WTC11 (cell line): ENCODE results near the gene TSPAN5. TPM values are rescaled to one million over a fixed set of nuclear protein-coding genes. Genes with fewer than 3 reads are reported as not detected.

Experiments
- ATAC-seq: fragments of 200-7000 bp; cut with Tn5 transposase; 2 replicates; pipeline ENCODE4 v1.10.0; 2021; ENCODE audit warnings: mild to moderate bottlenecking, moderate library complexity
- CTCF ChIA-PET: fragments of 300-600 bp; sonication (Branson Sonifier 250); formaldehyde crosslinking; loops from one replicate; lab custom pipeline; 2021; ENCODE audit warnings: antibody characterized with exemption; lab: Charles Lee
- POLR2A ChIA-PET: fragments of 350-600 bp; sonication (Branson Sonifier 250); formaldehyde crosslinking; loops from one replicate; lab custom pipeline; 2021; ENCODE audit warnings: antibody characterized with exemption; lab: Charles Lee
- DNase-seq: peaks from one replicate; pipeline ENCODE4 v3.0.0; 2021; ENCODE audit warnings: low spot score
- H3K27ac Mint-ChIP-seq: 2 replicates; pipeline ENCODE4 v1.8.0; 2021; ENCODE audit warnings: mixed read lengths
- H3K27me3 Mint-ChIP-seq: 2 replicates; pipeline ENCODE4 v1.8.0; 2021; ENCODE audit warnings: low read depth, mild to moderate bottlenecking, moderate library complexity, mixed read lengths
- H3K36me3 Mint-ChIP-seq: 2 replicates; pipeline ENCODE4 v1.8.0; 2021; ENCODE audit warnings: mixed read lengths
- H3K4me1 Mint-ChIP-seq: 2 replicates; pipeline ENCODE4 v1.8.0; 2022; ENCODE audit warnings: mixed read lengths
- H3K4me3 Mint-ChIP-seq: 2 replicates; pipeline ENCODE4 v1.8.0; 2021; ENCODE audit warnings: mild to moderate bottlenecking, moderate library complexity, mixed read lengths
- H3K9me3 Mint-ChIP-seq: 2 replicates; pipeline ENCODE4 v1.8.0; 2021; ENCODE audit warnings: mixed read lengths
- CREB1 ChIP-seq: sonication (generic); formaldehyde crosslinking; IDR thresholded peaks from 2 replicates; pipeline ENCODE4 v1.8.0; 2023; ENCODE audit warnings: mild to moderate bottlenecking, missing genetic modification reagents
- E2F1 ChIP-seq: sonication (generic); formaldehyde crosslinking; IDR thresholded peaks from 2 replicates; pipeline ENCODE4 v1.8.0; 2022; ENCODE audit warnings: mild to moderate bottlenecking, missing genetic modification reagents
- E2F4 ChIP-seq: sonication (generic); formaldehyde crosslinking; IDR thresholded peaks from 2 replicates; pipeline ENCODE4 v1.8.1; 2022; ENCODE audit warnings: low read depth, mild to moderate bottlenecking, moderate library complexity, missing genetic modification reagents, borderline replicate concordance
- ERG ChIP-seq: fragments of 250-450 bp; sonication (Bioruptor Pico); IDR thresholded peaks from 2 replicates; pipeline ENCODE4 v1.8.0; 2021; ENCODE audit warnings: mild to moderate bottlenecking
- ETV6 ChIP-seq: sonication (generic); formaldehyde crosslinking; IDR thresholded peaks from 2 replicates; pipeline ENCODE4 v1.8.1; 2022; ENCODE audit warnings: mild to moderate bottlenecking, missing genetic modification reagents
- FOXJ3 ChIP-seq: sonication (generic); formaldehyde crosslinking; IDR thresholded peaks from 2 replicates; pipeline ENCODE4 v1.9.0; 2021; ENCODE audit warnings: missing genetic modification reagents, mild to moderate bottlenecking, borderline replicate concordance
- FOXP1 ChIP-seq: sonication (generic); formaldehyde crosslinking; IDR thresholded peaks from 2 replicates; pipeline ENCODE4 v1.8.0; 2022; ENCODE audit warnings: missing genetic modification reagents, mild to moderate bottlenecking, moderate library complexity, borderline replicate concordance
- GTF2I ChIP-seq: fragments of 250-450 bp; sonication (Bioruptor Pico); conservative IDR thresholded peaks from 2 replicates; pipeline ENCODE4 v1.4.0; 2021; ENCODE audit warnings: mild to moderate bottlenecking
- IRF2 ChIP-seq: sonication (generic); formaldehyde crosslinking; IDR thresholded peaks from 2 replicates; pipeline ENCODE4 v1.8.0; 2022; ENCODE audit warnings: low read depth, missing genetic modification reagents, borderline replicate concordance
- KAT7 ChIP-seq: sonication (generic); formaldehyde crosslinking; IDR thresholded peaks from 2 replicates; pipeline ENCODE4 v1.8.1; 2023; ENCODE audit warnings: missing genetic modification reagents, mild to moderate bottlenecking, borderline replicate concordance
- MXD4 ChIP-seq: fragments of 250-450 bp; sonication (Bioruptor Pico); IDR thresholded peaks from 2 replicates; pipeline ENCODE4 v1.8.0; 2021; ENCODE audit warnings: mild to moderate bottlenecking, moderate library complexity, borderline replicate concordance
- MYBL2 ChIP-seq: sonication (generic); formaldehyde crosslinking; IDR thresholded peaks from 2 replicates; pipeline ENCODE4 v1.8.1; 2023; ENCODE audit warnings: mild to moderate bottlenecking, moderate library complexity, missing genetic modification reagents
- NR3C1 ChIP-seq: sonication (generic); formaldehyde crosslinking; conservative IDR thresholded peaks from 2 replicates; pipeline ENCODE4 v1.8.1; 2023; ENCODE audit warnings: low read depth, mild to moderate bottlenecking, missing genetic modification reagents
- RORB ChIP-seq: fragments of 250-450 bp; sonication (Bioruptor Pico); IDR thresholded peaks from 2 replicates; pipeline ENCODE4 v1.9.0; 2021; ENCODE audit warnings: mild to moderate bottlenecking
- SMAD3 ChIP-seq: sonication (generic); formaldehyde crosslinking; IDR thresholded peaks from 2 replicates; pipeline ENCODE4 v1.8.0; 2022; ENCODE audit warnings: missing genetic modification reagents, mild to moderate bottlenecking, borderline replicate concordance
- SMAD4 ChIP-seq: sonication (generic); formaldehyde crosslinking; IDR thresholded peaks from 2 replicates; pipeline ENCODE4 v1.8.0; 2022; ENCODE audit warnings: mild to moderate bottlenecking, missing genetic modification reagents
- SOX15 ChIP-seq: fragments of 250-450 bp; sonication (Bioruptor Pico); IDR thresholded peaks from 2 replicates; pipeline ENCODE4 v1.9.0; 2021; ENCODE audit warnings: mild to moderate bottlenecking
- TEAD4 ChIP-seq: sonication (generic); formaldehyde crosslinking; IDR thresholded peaks from 2 replicates; pipeline ENCODE4 v1.8.0; 2022; ENCODE audit warnings: mild to moderate bottlenecking, missing genetic modification reagents
- USF2 ChIP-seq: sonication (generic); formaldehyde crosslinking; IDR thresholded peaks from 2 replicates; pipeline ENCODE4 v1.8.1; 2023; ENCODE audit warnings: mild to moderate bottlenecking, missing genetic modification reagents, moderate library complexity
- ZNF121 ChIP-seq: sonication (generic); formaldehyde crosslinking; IDR thresholded peaks from 2 replicates; pipeline ENCODE4 v1.8.0; 2023; ENCODE audit warnings: missing genetic modification reagents
- ZNF138 ChIP-seq: sonication (generic); formaldehyde crosslinking; conservative IDR thresholded peaks from 2 replicates; pipeline ENCODE4 v1.8.1; 2022; ENCODE audit warnings: mild to moderate bottlenecking, moderate library complexity, missing genetic modification reagents
- ZNF671 ChIP-seq: fragments of 250-450 bp; sonication (Bioruptor Pico); IDR thresholded peaks from 2 replicates; pipeline ENCODE4 v1.8.0; 2021; ENCODE audit warnings: mild to moderate bottlenecking
- total RNA-seq: library from RNA; stranded (reverse); gene quantifications from 3 replicates; pipeline ENCODE4 v1.2.3, GENCODE V29; 2021

Gene TSPAN5
- total RNA-seq, 1 experiment from 2014 or later: 22.7 TPM

GRCh38 chr4:98447648-98448047 is 210.8 kb downstream of the TSPAN5 start:
- Mint-ChIP-seq H3K36me3 (no peaks in the 10 kb centered on the region), H3K27me3 (no peaks in the 10 kb centered on the region), H3K27ac (no peak overlapping the region), H3K4me1 (no peaks in the 10 kb centered on the region), H3K4me3 (no peak overlapping the region), H3K9me3 (peaks cover 3% of the 10 kb centered on the region)
- TF ChIP-seq E2F4 (no peak), ZNF121 (CRISPR knock-in tag) (no peak), ZNF138 (CRISPR knock-in tag) (no peak), KAT7 (CRISPR knock-in tag) (no peak)
- ChIA-PET CTCF (interaction anchor here (1.8 kb wide), 1 partner anchor 335 kb away, joined by 6 read pairs; no protein-coding TSS in a partner anchor), POLR2A (no interaction called here)
- DNase-seq (peak; percentile 28), ATAC-seq (peak; percentile 91)

GRCh38 chr4:98446499-98447375 is 211.7 kb downstream of the TSPAN5 start:
- Mint-ChIP-seq H3K4me3 (no peak overlapping the region), H3K4me1 (no peaks in the 10 kb centered on the region), H3K9me3 (no peaks in the 10 kb centered on the region), H3K27me3 (no peaks in the 10 kb centered on the region), H3K36me3 (no peaks in the 10 kb centered on the region), H3K27ac (no peak overlapping the region)
- ChIA-PET POLR2A (no interaction called here), CTCF (no interaction called here)
- no peak for ATAC-seq
- TF ChIP-seq GTF2I (CRISPR knock-in tag) (no peak), ZNF671 (CRISPR knock-in tag) (no peak), ERG (CRISPR knock-in tag) (no peak), ZNF138 (CRISPR knock-in tag) (no peak), CREB1 (no peak), IRF2 (CRISPR knock-in tag) (no peak), SMAD4 (CRISPR knock-in tag) (no peak), FOXP1 (no peak), ZNF121 (CRISPR knock-in tag) (no peak), SMAD3 (CRISPR knock-in tag) (no peak), MXD4 (CRISPR knock-in tag) (no peak), FOXJ3 (no peak), SOX15 (no peak), MYBL2 (CRISPR knock-in tag) (no peak), RORB (CRISPR knock-in tag) (no peak), E2F1 (CRISPR knock-in tag) (no peak), TEAD4 (CRISPR knock-in tag) (no peak), NR3C1 (CRISPR knock-in tag) (no peak), ETV6 (CRISPR knock-in tag) (no peak), USF2 (CRISPR knock-in tag) (no peak)
- DNase-seq: no peak
